Measurements from ENCODE around the gene CADM4.
A peak's percentile ranks its signal among the peaks of the same experiment; 100 is the strongest.

CADM4 gene

GRCh38 chr19:43634872-43635560 lies 4.6 kb downstream of the CADM4 start:
- Histone ChIP-seq H2BK5ac (ENCODE audit: low read length) (peak overlapping the region; percentile 70), H3K9me3 (replicated peaks in 1 of 2; ENCODE audit: control insufficient read depth in 2 of 2, insufficient read depth in 1 of 2, low read depth in 1 of 2, low read length in 2 of 2) (no peaks in the 10 kb centered on the region), H2BK15ac (ENCODE audit: low read length) (peak overlapping the region; percentile 68), H3K18ac (ENCODE audit: low read length) (peak overlapping the region; percentile 84), H3K79me1 (ENCODE audit: low read depth, low read length) (peaks cover 7% of the 10 kb centered on the region), H4K8ac (ENCODE audit: low read depth, low read length) (no peak overlapping the region), H3K27ac (replicated peaks; ENCODE audit: low read length) (peak overlapping the region; percentile 94), H3K9ac (ENCODE audit: low read depth, low read length, poor library complexity) (peak overlapping the region; percentile 26), H3K4ac (ENCODE audit: low read length) (no peak overlapping the region), H4K91ac (ENCODE audit: low read depth, low read length, poor library complexity) (no peak overlapping the region), H3K4me1 (ENCODE audit: control insufficient read depth in 2 of 2, insufficient read depth in 1 of 2, low read depth in 1 of 2, low read length in 2 of 2) (peaks cover 26 to 42% of the 10 kb centered on the region in 2 donors), H3K14ac (ENCODE audit: low read length) (no peak overlapping the region), H2AK5ac (ENCODE audit: low read depth, low read length) (peak overlapping the region; percentile 80), H3K27me3 (ENCODE audit: control insufficient read depth in 3 of 3, insufficient read depth in 3 of 3, low read depth in 1 of 3, low read length in 3 of 3) (peaks cover 0 to 1% (median 0%) of the 10 kb centered on the region in 3 experiments), H2AFZ (ENCODE audit: low read length) (peak overlapping the region; percentile 77), H2BK120ac (ENCODE audit: low read depth, low read length) (peak overlapping the region; percentile 97), H2BK12ac (ENCODE audit: low read length) (peak overlapping the region; percentile 4), H3K4me3 (ENCODE audit: low read length in 2 of 2) (peak overlapping the region; percentile 38 to 73), H3K4me2 (ENCODE audit: insufficient read depth, low read length, poor library complexity, severe bottlenecking) (peak overlapping the region; percentile 71), H3K23ac (ENCODE audit: low read depth, low read length, poor library complexity) (no peak overlapping the region), H3K36me3 (replicated peaks in 1 of 2; ENCODE audit: control insufficient read depth in 2 of 2, insufficient read depth in 2 of 2, low read length in 2 of 2) (peaks cover 4 to 28% of the 10 kb centered on the region in 2 donors)
- no CpG with 5 or more reads among the region's 17 CpGs for WGBS, 2 donors (ENCODE audit: extremely low coverage in 2 of 2, insufficient read length in 2 of 2, insufficient replicate concordance in 1 of 2)
- DNase-seq (ENCODE audit: low spot score), result peak; percentile 75

GRCh38 chr19:43634506-43634871 lies 5.2 kb downstream of the CADM4 start:
- Histone ChIP-seq H3K27ac (replicated peaks; ENCODE audit: low read length) (peak overlapping the region; percentile 94), H3K4me2 (ENCODE audit: insufficient read depth, low read length, poor library complexity, severe bottlenecking) (peak overlapping the region; percentile 71), H2BK15ac (ENCODE audit: low read length) (peak overlapping the region; percentile 14), H3K79me1 (ENCODE audit: low read depth, low read length) (peaks cover 6% of the 10 kb centered on the region), H3K23ac (ENCODE audit: low read depth, low read length, poor library complexity) (no peak overlapping the region), H3K9ac (ENCODE audit: low read depth, low read length, poor library complexity) (peak overlapping the region; percentile 26), H3K4me3 (ENCODE audit: low read length in 2 of 2) (peak overlapping the region in 1 of 2 donors; percentile 38), H3K4ac (ENCODE audit: low read length) (no peak overlapping the region), H3K14ac (ENCODE audit: low read length) (no peak overlapping the region), H3K9me3 (replicated peaks in 1 of 2; ENCODE audit: control insufficient read depth in 2 of 2, insufficient read depth in 1 of 2, low read depth in 1 of 2, low read length in 2 of 2) (no peaks in the 10 kb centered on the region), H2AFZ (ENCODE audit: low read length) (no peak overlapping the region), H4K91ac (ENCODE audit: low read depth, low read length, poor library complexity) (no peak overlapping the region), H3K27me3 (ENCODE audit: control insufficient read depth in 3 of 3, insufficient read depth in 3 of 3, low read depth in 1 of 3, low read length in 3 of 3) (no peaks in the 10 kb centered on the region), H3K18ac (ENCODE audit: low read length) (peak overlapping the region; percentile 84), H2BK12ac (ENCODE audit: low read length) (peak overlapping the region; percentile 4), H3K36me3 (replicated peaks in 1 of 2; ENCODE audit: control insufficient read depth in 2 of 2, insufficient read depth in 2 of 2, low read length in 2 of 2) (peaks cover 4 to 28% of the 10 kb centered on the region in 2 donors), H2AK5ac (ENCODE audit: low read depth, low read length) (peak overlapping the region; percentile 80), H3K4me1 (ENCODE audit: control insufficient read depth in 2 of 2, insufficient read depth in 1 of 2, low read depth in 1 of 2, low read length in 2 of 2) (peaks cover 26 to 42% of the 10 kb centered on the region in 2 donors), H2BK5ac (ENCODE audit: low read length) (peak overlapping the region; percentile 70), H2BK120ac (ENCODE audit: low read depth, low read length) (peak overlapping the region; percentile 97), H4K8ac (ENCODE audit: low read depth, low read length) (no peak overlapping the region)
- no peak for DNase-seq (ENCODE audit: low spot score)
- no CpG with 5 or more reads among the region's 5 CpGs for WGBS, 2 donors (ENCODE audit: extremely low coverage in 2 of 2, insufficient read length in 2 of 2, insufficient replicate concordance in 1 of 2)

GRCh38 chr19:43634068-43634467 lies 5.6 kb downstream of the CADM4 start:
- peaks cover 26 to 42% of the 10 kb centered on the region in 2 donors for H3K4me1 ChIP-seq (ENCODE audit: control insufficient read depth in 2 of 2, insufficient read depth in 1 of 2, low read depth in 1 of 2, low read length in 2 of 2)
- no peak overlapping the region for H4K8ac ChIP-seq (ENCODE audit: low read depth, low read length)
- no peak overlapping the region for H2BK5ac ChIP-seq (ENCODE audit: low read length)
- H3K27ac ChIP-seq (replicated peaks; ENCODE audit: low read length), result no peak overlapping the region
- H3K27me3 ChIP-seq (ENCODE audit: control insufficient read depth in 3 of 3, insufficient read depth in 3 of 3, low read depth in 1 of 3, low read length in 3 of 3), result no peaks in the 10 kb centered on the region
- no peak overlapping the region for H2AK5ac ChIP-seq (ENCODE audit: low read depth, low read length)
- H3K9me3 ChIP-seq (replicated peaks in 1 of 2; ENCODE audit: control insufficient read depth in 2 of 2, insufficient read depth in 1 of 2, low read depth in 1 of 2, low read length in 2 of 2), result no peaks in the 10 kb centered on the region
- H2BK120ac ChIP-seq (ENCODE audit: low read depth, low read length), result no peak overlapping the region
- H2BK15ac ChIP-seq (ENCODE audit: low read length), result no peak overlapping the region
- no peak overlapping the region for H3K4ac ChIP-seq (ENCODE audit: low read length)
- no peak overlapping the region for H4K91ac ChIP-seq (ENCODE audit: low read depth, low read length, poor library complexity)
- H3K14ac ChIP-seq (ENCODE audit: low read length), result no peak overlapping the region
- H3K36me3 ChIP-seq (replicated peaks in 1 of 2; ENCODE audit: control insufficient read depth in 2 of 2, insufficient read depth in 2 of 2, low read length in 2 of 2), result peaks cover 4 to 32% of the 10 kb centered on the region in 2 donors
- H3K23ac ChIP-seq (ENCODE audit: low read depth, low read length, poor library complexity), result no peak overlapping the region
- no peak overlapping the region for H3K18ac ChIP-seq (ENCODE audit: low read length)
- H2AFZ ChIP-seq (ENCODE audit: low read length), result no peak overlapping the region
- no peak overlapping the region for H3K4me2 ChIP-seq (ENCODE audit: insufficient read depth, low read length, poor library complexity, severe bottlenecking)
- peaks cover 6% of the 10 kb centered on the region for H3K79me1 ChIP-seq (ENCODE audit: low read depth, low read length)
- no CpG with 5 or more reads among the region's 5 CpGs for WGBS, 2 donors (ENCODE audit: extremely low coverage in 2 of 2, insufficient read length in 2 of 2, insufficient replicate concordance in 1 of 2)
- no peak for DNase-seq (ENCODE audit: low spot score)
- no peak overlapping the region for H2BK12ac ChIP-seq (ENCODE audit: low read length)
- peak overlapping the region; percentile 47 for H3K9ac ChIP-seq (ENCODE audit: low read depth, low read length, poor library complexity)
- H3K4me3 ChIP-seq (ENCODE audit: low read length in 2 of 2), result no peak overlapping the region

GRCh38 chr19:43633520-43633919 lies 6.1 kb downstream of the CADM4 start:
- no peak overlapping the region for H4K8ac ChIP-seq (ENCODE audit: low read depth, low read length)
- no peak overlapping the region for H2BK15ac ChIP-seq (ENCODE audit: low read length)
- H3K18ac ChIP-seq (ENCODE audit: low read length), result no peak overlapping the region
- no peak overlapping the region for H3K23ac ChIP-seq (ENCODE audit: low read depth, low read length, poor library complexity)
- no peak overlapping the region for H2AFZ ChIP-seq (ENCODE audit: low read length)
- no peak overlapping the region for H2BK120ac ChIP-seq (ENCODE audit: low read depth, low read length)
- H3K14ac ChIP-seq (ENCODE audit: low read length), result no peak overlapping the region
- peaks cover 4 to 37% of the 10 kb centered on the region in 2 donors for H3K36me3 ChIP-seq (replicated peaks in 1 of 2; ENCODE audit: control insufficient read depth in 2 of 2, insufficient read depth in 2 of 2, low read length in 2 of 2)
- no peak overlapping the region for H3K9ac ChIP-seq (ENCODE audit: low read depth, low read length, poor library complexity)
- no peak for DNase-seq (ENCODE audit: low spot score)
- H3K4me2 ChIP-seq (ENCODE audit: insufficient read depth, low read length, poor library complexity, severe bottlenecking), result no peak overlapping the region
- no peak overlapping the region for H3K27ac ChIP-seq (replicated peaks; ENCODE audit: low read length)
- no peak overlapping the region for H2AK5ac ChIP-seq (ENCODE audit: low read depth, low read length)
- no peak overlapping the region for H2BK5ac ChIP-seq (ENCODE audit: low read length)
- H3K79me1 ChIP-seq (ENCODE audit: low read depth, low read length), result peaks cover 6% of the 10 kb centered on the region
- H3K4ac ChIP-seq (ENCODE audit: low read length), result no peak overlapping the region
- H3K27me3 ChIP-seq (ENCODE audit: control insufficient read depth in 3 of 3, insufficient read depth in 3 of 3, low read depth in 1 of 3, low read length in 3 of 3), result no peaks in the 10 kb centered on the region
- no peak overlapping the region for H2BK12ac ChIP-seq (ENCODE audit: low read length)
- H3K4me1 ChIP-seq (ENCODE audit: control insufficient read depth in 2 of 2, insufficient read depth in 1 of 2, low read depth in 1 of 2, low read length in 2 of 2), result peaks cover 23 to 38% of the 10 kb centered on the region in 2 donors
- no peak overlapping the region for H4K91ac ChIP-seq (ENCODE audit: low read depth, low read length, poor library complexity)
- no peaks in the 10 kb centered on the region for H3K9me3 ChIP-seq (replicated peaks in 1 of 2; ENCODE audit: control insufficient read depth in 2 of 2, insufficient read depth in 1 of 2, low read depth in 1 of 2, low read length in 2 of 2)
- H3K4me3 ChIP-seq (ENCODE audit: low read length in 2 of 2), result no peak overlapping the region
- no CpG with 5 or more reads among the region's 4 CpGs for WGBS, 2 donors (ENCODE audit: extremely low coverage in 2 of 2, insufficient read length in 2 of 2, insufficient replicate concordance in 1 of 2)

All from neuronal stem cell (in vitro differentiated cells).